Spleen (tissue), 7 donors: ENCODE results near the gene PPP1R9A.

Experiments
- CTCF ChIP-seq, 11 experiments: fragments of 200-600 bp in 7 of 11; fragments of 450-650 bp in 4 of 11; sonication (generic) in 4 of 11; IDR thresholded peaks in 8 of 11; conservative IDR thresholded peaks in 3 of 11; 1 replicate in 7 of 11; 2 replicates in 4 of 11; pipeline versions ENCODE4 v1.4.0 to v1.8.0; 2016 to 2021; ENCODE audit warnings: antibody characterized with exemption in 11 of 11, inconsistent platforms in 4 of 11, mild to moderate bottlenecking in 1 of 11
- POLR2A ChIP-seq, 3 donors: fragments of 450-650 bp; IDR thresholded peaks; one replicate each; pipeline ENCODE4 v1.5.1; 2017; ENCODE audit warnings: antibody characterized with exemption in 3 of 3, mild to moderate bottlenecking in 1 of 3
- donor health status: DM: no; HTN: no; CAD: no; lungs with moderate emphysema.
- donor health status: DM: no; HTN: no; CAD: no.
- donor health status: DM: no; HTN: no; CAD: no.

- no peak for TF ChIP-seq CTCF (IDR thresholded peaks at IDR 0.05 in 8 of 11, conservative IDR thresholded peaks at IDR 0.05 in 3 of 11)
- TF ChIP-seq POLR2A (IDR thresholded peaks at IDR 0.05), result no peak
Observed at GRCh38 chr7:95267754-95268153, 360.4 kb downstream of the PPP1R9A start.
